RWPE2 (cell line): ENCODE data around the gene COMT.

Experiments
- ATAC-seq: fragments of 200-7000 bp; cut with Tn5 transposase; 3 replicates; pipeline ENCODE4 v1.9.1; 2021; ENCODE audit warnings: low read depth
- DNase-seq: peaks from one replicate; pipeline ENCODE4 v3.0.0-alpha.2; 2020; ENCODE audit warnings: low spot score
- H3K27ac ChIP-seq: fragments of 450-650 bp; 2 replicates; pipeline ENCODE4 v1.5.1; 2017; ENCODE audit warnings: mild to moderate bottlenecking; ENCODE audit not compliant: poor library complexity, severe bottlenecking
- H3K27me3 ChIP-seq: fragments of 250-450 bp; sonication (Bioruptor Pico); 2 replicates; pipeline ENCODE4 v1.5.1; 2021; ENCODE audit warnings: mild to moderate bottlenecking, moderate library complexity; ENCODE audit not compliant: insufficient read depth, poor library complexity, severe bottlenecking
- H3K36me3 ChIP-seq: fragments of 250-450 bp; sonication (Bioruptor Pico); 2 replicates; pipeline ENCODE4 v1.5.1; 2020; ENCODE audit warnings: low read depth, mild to moderate bottlenecking, moderate library complexity
- H3K4me1 ChIP-seq: fragments of 250-450 bp; sonication (Bioruptor Pico); 2 replicates; pipeline ENCODE4 v1.5.1; 2021; ENCODE audit warnings: mild to moderate bottlenecking, moderate library complexity; ENCODE audit not compliant: insufficient read depth, poor library complexity, severe bottlenecking
- H3K4me3 ChIP-seq: fragments of 250-450 bp; sonication (Bioruptor Pico); 2 replicates; pipeline ENCODE4 v1.5.1; 2021; ENCODE audit warnings: mild to moderate bottlenecking, moderate library complexity; ENCODE audit not compliant: severe bottlenecking
- H3K9me3 ChIP-seq: fragments of 250-450 bp; sonication (Bioruptor Pico); 2 replicates; pipeline ENCODE4 v1.5.1; 2021; ENCODE audit warnings: mild to moderate bottlenecking, moderate library complexity; ENCODE audit not compliant: severe bottlenecking
- TF ChIP-seq, protein P1 (sequence below): fragments of 450-650 bp; IDR thresholded peaks from one replicate; pipeline ENCODE4 v1.5.1; 2017; ENCODE audit warnings: mild to moderate bottlenecking, moderate library complexity; ENCODE audit not compliant: poor library complexity, severe bottlenecking

COMT gene

DNA sequence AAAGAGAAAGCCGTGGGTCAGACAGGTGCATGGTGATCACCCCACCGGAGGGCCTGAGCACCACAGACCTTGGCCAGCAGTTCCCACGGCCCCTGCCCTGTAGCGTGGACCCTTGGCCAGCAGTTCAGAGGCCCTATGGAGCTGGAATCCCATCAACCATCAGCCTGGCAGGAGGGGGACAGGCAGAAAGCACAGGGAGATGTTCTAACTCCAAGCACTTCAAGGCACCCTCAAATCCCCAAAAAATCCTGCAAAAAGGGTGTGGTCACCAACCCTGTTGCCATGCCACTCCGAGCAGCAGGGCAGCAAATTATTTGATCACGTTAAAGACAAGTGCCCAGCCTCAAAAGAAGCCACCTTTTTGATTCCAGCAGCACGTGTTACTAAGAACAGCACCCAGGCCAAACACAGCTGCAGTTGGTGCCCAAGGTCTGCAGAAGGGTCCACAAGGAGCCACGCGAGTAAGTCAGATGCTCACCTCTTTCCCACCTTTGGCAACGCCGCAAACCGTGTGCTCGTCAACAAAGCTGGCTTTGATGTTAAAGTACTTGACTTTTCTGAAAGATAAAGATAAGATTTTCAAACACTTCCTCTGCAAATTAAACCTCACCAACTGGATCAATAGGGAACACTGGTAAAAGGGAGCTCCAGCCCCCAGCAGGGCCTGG is 26.2 kb upstream of the COMT start:
- DNase-seq, result no peak
- H3K27me3 ChIP-seq, result no peaks in the 10 kb centered on the region
- H3K36me3 ChIP-seq, result peaks cover 37% of the 10 kb centered on the region
- no peak for ATAC-seq
- no peaks in the 10 kb centered on the region for H3K4me1 ChIP-seq
- peaks cover 2% of the 10 kb centered on the region for H3K9me3 ChIP-seq
- H3K4me3 ChIP-seq, result no peak overlapping the region
- no peak overlapping the region for H3K27ac ChIP-seq
- TF ChIP-seq, protein P1, sequence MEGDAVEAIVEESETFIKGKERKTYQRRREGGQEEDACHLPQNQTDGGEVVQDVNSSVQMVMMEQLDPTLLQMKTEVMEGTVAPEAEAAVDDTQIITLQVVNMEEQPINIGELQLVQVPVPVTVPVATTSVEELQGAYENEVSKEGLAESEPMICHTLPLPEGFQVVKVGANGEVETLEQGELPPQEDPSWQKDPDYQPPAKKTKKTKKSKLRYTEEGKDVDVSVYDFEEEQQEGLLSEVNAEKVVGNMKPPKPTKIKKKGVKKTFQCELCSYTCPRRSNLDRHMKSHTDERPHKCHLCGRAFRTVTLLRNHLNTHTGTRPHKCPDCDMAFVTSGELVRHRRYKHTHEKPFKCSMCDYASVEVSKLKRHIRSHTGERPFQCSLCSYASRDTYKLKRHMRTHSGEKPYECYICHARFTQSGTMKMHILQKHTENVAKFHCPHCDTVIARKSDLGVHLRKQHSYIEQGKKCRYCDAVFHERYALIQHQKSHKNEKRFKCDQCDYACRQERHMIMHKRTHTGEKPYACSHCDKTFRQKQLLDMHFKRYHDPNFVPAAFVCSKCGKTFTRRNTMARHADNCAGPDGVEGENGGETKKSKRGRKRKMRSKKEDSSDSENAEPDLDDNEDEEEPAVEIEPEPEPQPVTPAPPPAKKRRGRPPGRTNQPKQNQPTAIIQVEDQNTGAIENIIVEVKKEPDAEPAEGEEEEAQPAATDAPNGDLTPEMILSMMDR, result no peak

DNA sequence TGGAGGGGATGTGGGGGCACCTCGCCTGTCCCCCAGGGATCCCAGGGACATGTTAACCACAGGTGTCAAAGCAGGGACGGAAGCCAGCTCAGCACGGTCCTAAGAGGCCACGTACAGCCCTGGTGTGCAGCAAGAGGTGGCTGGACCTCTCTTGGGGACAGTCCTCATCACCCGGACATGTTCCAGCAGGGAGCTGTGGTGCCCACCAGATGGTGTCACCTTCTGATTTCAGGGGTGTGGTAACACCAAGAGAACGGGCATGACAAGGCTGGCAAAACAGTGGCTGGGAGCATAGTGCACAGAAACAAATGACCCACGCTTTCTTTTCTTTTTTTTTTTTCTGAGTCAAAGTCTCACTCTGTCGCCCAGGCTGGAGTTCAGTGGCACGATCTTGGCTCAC is 25.6 kb upstream of the COMT start:
- Histone ChIP-seq H3K27me3 (no peaks in the 10 kb centered on the region), H3K9me3 (peaks cover 2% of the 10 kb centered on the region), H3K27ac (no peak overlapping the region), H3K4me3 (no peak overlapping the region), H3K4me1 (no peaks in the 10 kb centered on the region), H3K36me3 (peaks cover 35% of the 10 kb centered on the region)
- DNase-seq (no peak), ATAC-seq (no peak)
- TF ChIP-seq, protein P1, result no peak

DNA sequence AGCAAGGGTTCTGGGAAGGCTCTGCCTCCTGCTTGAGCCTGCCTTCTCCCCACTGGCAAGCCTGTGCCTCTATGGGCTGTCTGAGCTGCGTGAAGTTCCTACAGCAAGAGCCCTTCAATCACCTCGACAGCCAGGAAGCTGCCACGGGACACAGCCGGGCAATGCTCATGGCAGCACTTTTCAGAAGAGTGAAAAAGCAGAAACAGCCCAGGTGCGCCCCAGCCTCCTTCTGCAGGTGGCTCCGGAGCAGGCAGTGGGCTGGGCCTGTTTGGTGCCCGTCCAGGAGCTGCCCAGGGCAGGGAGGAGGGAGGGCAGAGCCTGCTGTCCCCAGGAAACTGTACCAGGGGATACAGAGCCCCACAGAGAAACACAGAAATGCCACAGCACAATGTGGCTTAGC is 24.6 kb upstream of the COMT start:
- TF ChIP-seq, protein P1, result no peak
- no peak for ATAC-seq
- H3K4me3 ChIP-seq, result no peak overlapping the region
- H3K27ac ChIP-seq, result no peak overlapping the region
- no peaks in the 10 kb centered on the region for H3K27me3 ChIP-seq
- H3K36me3 ChIP-seq, result peaks cover 35% of the 10 kb centered on the region
- no peaks in the 10 kb centered on the region for H3K4me1 ChIP-seq
- no peak for DNase-seq
- H3K9me3 ChIP-seq, result peaks cover 2% of the 10 kb centered on the region

DNA sequence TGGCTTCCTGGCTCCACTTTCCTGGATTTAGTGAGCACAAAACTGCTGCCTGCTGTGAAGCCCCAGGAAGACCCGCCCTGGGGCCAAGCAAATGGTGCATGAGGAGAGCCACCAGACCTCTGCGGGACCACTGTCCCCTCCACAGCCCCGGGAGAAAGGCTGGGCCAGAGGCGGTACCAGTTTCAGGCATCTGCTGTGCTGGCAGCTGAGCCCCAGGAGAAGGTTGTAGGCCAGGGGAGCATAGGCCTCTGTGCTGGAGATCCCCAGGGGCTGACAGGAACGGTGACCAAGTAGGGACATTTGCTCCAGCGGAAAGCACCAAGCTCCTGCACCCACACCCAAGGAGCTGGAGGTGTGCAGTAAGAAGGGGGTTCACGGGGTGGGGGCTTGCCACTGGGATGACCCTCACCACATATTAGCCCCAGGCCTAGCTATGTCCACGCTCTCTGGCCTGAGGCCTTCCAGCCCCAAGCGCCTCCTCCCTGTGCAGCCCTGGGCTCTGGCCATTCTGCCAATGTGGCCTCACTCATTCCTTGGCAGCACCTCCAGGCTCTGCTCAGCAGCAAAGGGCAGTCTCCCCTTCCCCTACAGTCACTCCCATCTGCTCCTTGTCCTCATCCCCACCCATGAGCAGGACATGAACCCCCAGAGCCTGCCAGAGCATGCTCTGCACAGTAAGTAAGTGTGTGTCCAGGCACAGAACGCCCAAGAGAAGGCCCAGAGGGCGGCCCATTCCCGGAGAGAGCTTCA is 24.0 kb upstream of the COMT start:
- TF ChIP-seq, protein P1, result no peak
- no peak for ATAC-seq
- no peaks in the 10 kb centered on the region for H3K27me3 ChIP-seq
- no peak overlapping the region for H3K27ac ChIP-seq
- no peak overlapping the region for H3K4me3 ChIP-seq
- peaks cover 2% of the 10 kb centered on the region for H3K9me3 ChIP-seq
- no peak for DNase-seq
- peaks cover 35% of the 10 kb centered on the region for H3K36me3 ChIP-seq
- no peaks in the 10 kb centered on the region for H3K4me1 ChIP-seq
